ENCODE results near the gene MLLT3.

Gene MLLT3

GRCh38 chr9:20373263-20373662 is 249.0 kb downstream of the MLLT3 start:
- DNase-seq: no peak

GRCh38 chr9:20369391-20369790 is 252.9 kb downstream of the MLLT3 start:
- no peak for DNase-seq

GRCh38 chr9:20367855-20368254 is 254.4 kb downstream of the MLLT3 start:
- DNase-seq: no peak

- no peak for DNase-seq
Measured at GRCh38 chr9:20364959-20365358, 257.3 kb downstream of the MLLT3 start.

- DNase-seq: no peak
Measured at GRCh38 chr9:20363233-20363632, 259.1 kb downstream of the MLLT3 start.

GRCh38 chr9:20361656-20362570 is 260.4 kb downstream of the MLLT3 start:
- DNase-seq: no peak

- DNase-seq: no peak
Measured at GRCh38 chr9:20361229-20361628, 261.1 kb downstream of the MLLT3 start.

- no peak for DNase-seq
Measured at GRCh38 chr9:20358207-20358606, 264.1 kb downstream of the MLLT3 start.

GRCh38 chr9:20357037-20357432 is 265.3 kb downstream of the MLLT3 start:
- DNase-seq: no peak

GRCh38 chr9:20356403-20357036 is 265.8 kb downstream of the MLLT3 start:
- DNase-seq: peak; percentile 32

GRCh38 chr9:20355022-20355421 is 267.3 kb downstream of the MLLT3 start:
- no peak for DNase-seq

GRCh38 chr9:20353931-20354652 is 268.2 kb downstream of the MLLT3 start:
- DNase-seq: no peak

GRCh38 chr9:20353524-20353923 is 268.8 kb downstream of the MLLT3 start:
- DNase-seq: no peak

GRCh38 chr9:20352591-20352990 is 269.7 kb downstream of the MLLT3 start:
- no peak for DNase-seq

- DNase-seq: no peak
Measured at GRCh38 chr9:20351715-20352114, 270.6 kb downstream of the MLLT3 start.

GRCh38 chr9:20349568-20349967 is 272.7 kb downstream of the MLLT3 start:
- DNase-seq: no peak

- DNase-seq: no peak
Measured at GRCh38 chr9:20343325-20343724, 279.0 kb downstream of the MLLT3 start.

GRCh38 chr9:20340511-20340861 is 281.8 kb downstream of the MLLT3 start:
- DNase-seq: no peak

- no peak for DNase-seq
Measured at GRCh38 chr9:20335668-20336332, 286.5 kb downstream of the MLLT3 start.

GRCh38 chr9:20333991-20334390 is 288.3 kb downstream of the MLLT3 start:
- no peak for DNase-seq

- DNase-seq: no peak
Measured at GRCh38 chr9:20331095-20331685, 291.1 kb downstream of the MLLT3 start.

GRCh38 chr9:20330688-20331087 is 291.6 kb downstream of the MLLT3 start:
- DNase-seq: no peak

- no peak for DNase-seq
Measured at GRCh38 chr9:20326516-20326915, 295.8 kb downstream of the MLLT3 start.
